Posterior cingulate gyrus (tissue), 11 donors: Measurements from ENCODE around the gene DLX3.

ENCODE experiments used
- DNase-seq, 10 donors: peaks; one replicate each; pipeline versions ENCODE4 v3.0.0 to v3.0.0-alpha.2; 2020 to 2021; ENCODE audit warnings: mixed read lengths in 3 of 10
- intact Hi-C: fragments of 100-400 bp; cut with DNase I; formaldehyde crosslinking; loops from one replicate; pipeline ENCODE4 v1.15.1; 2023

Gene DLX3

GRCh38 chr17:49977463-49978389 lies 17.3 kb downstream of the DLX3 start:
- peak in 1 of 10 donors; percentile 28 for DNase-seq
- intact Hi-C loops, result no loop called here

GRCh38 chr17:49976828-49977202 lies 18.2 kb downstream of the DLX3 start:
- intact Hi-C loops, result no loop called here
- no peak for DNase-seq

- intact Hi-C loops, result no loop called here
- DNase-seq, result peak in 1 of 10 donors; percentile 28
These were observed 18.7 kb downstream of the DLX3 start for GRCh38 chr17:49976163-49976827.

- intact Hi-C loops, result no loop called here
- peak in 1 of 10 donors; percentile 32 for DNase-seq
These were observed 19.5 kb downstream of the DLX3 start for GRCh38 chr17:49975531-49975930.

- DNase-seq, result peak in 2 of 10 donors; percentile 20 to 41
- intact Hi-C loops, result no loop called here
These were observed 21.8 kb downstream of the DLX3 start for GRCh38 chr17:49973271-49973615.

- intact Hi-C loops, result no loop called here
- peak in 1 of 10 donors; percentile 49 for DNase-seq
These were observed 22.3 kb downstream of the DLX3 start for GRCh38 chr17:49972486-49973270.

GRCh38 chr17:49971848-49972485 lies 23.1 kb downstream of the DLX3 start:
- peak in 1 of 10 donors; percentile 74 for DNase-seq
- intact Hi-C loops, result no loop called here

- intact Hi-C loops, result no loop called here
- peak in 2 of 10 donors; percentile 42 to 57 for DNase-seq
These were observed 23.7 kb downstream of the DLX3 start for GRCh38 chr17:49971199-49971847.

- intact Hi-C loops, result no loop called here
- DNase-seq, result no peak
These were observed 24.5 kb downstream of the DLX3 start for GRCh38 chr17:49970498-49970897.

GRCh38 chr17:49969795-49970389 lies 25.1 kb downstream of the DLX3 start:
- peak in 1 of 10 donors; percentile 69 for DNase-seq
- intact Hi-C loops, result no loop called here

- intact Hi-C loops, result no loop called here
- DNase-seq, result peak in 1 of 10 donors; percentile 75
These were observed 25.8 kb downstream of the DLX3 start, which contains the start of gene DLX4 for GRCh38 chr17:49969134-49969759. TSS of gene DLX4 (plus strand) at chr17:49969190. CDS start at chr17:49969469, 279 bp downstream.

- peak in 1 of 10 donors; percentile 77 for DNase-seq
- intact Hi-C loops, result no loop called here
These were observed 26.5 kb downstream of the DLX3 start for GRCh38 chr17:49968405-49969133.

- DNase-seq, result no peak
- intact Hi-C loops, result no loop called here
These were observed 27.2 kb downstream of the DLX3 start for GRCh38 chr17:49967621-49968404.

GRCh38 chr17:49967205-49967604 lies 27.8 kb downstream of the DLX3 start:
- no peak for DNase-seq
- intact Hi-C loops, result no loop called here

GRCh38 chr17:49966767-49967166 lies 28.3 kb downstream of the DLX3 start:
- DNase-seq, result no peak
- intact Hi-C loops, result no loop called here

GRCh38 chr17:49965524-49965909 lies 29.5 kb downstream of the DLX3 start:
- intact Hi-C loops, result no loop called here
- no peak for DNase-seq

GRCh38 chr17:49964769-49965523 lies 30.1 kb downstream of the DLX3 start:
- DNase-seq, result no peak
- intact Hi-C loops, result no loop called here
